ENCODE data around the gene ATP6AP1. TPM values are rescaled to one million over a fixed set of nuclear protein-coding genes. Genes with fewer than 3 reads are reported as not detected.

ATP6AP1 gene
- total and polyA plus RNA-seq, 10 of the 15 experiments (the other 5 are each of a cell fraction or from before 2014, with no cell fraction given), result 4.5 to 56.4 (median 32.0) TPM

DNA sequence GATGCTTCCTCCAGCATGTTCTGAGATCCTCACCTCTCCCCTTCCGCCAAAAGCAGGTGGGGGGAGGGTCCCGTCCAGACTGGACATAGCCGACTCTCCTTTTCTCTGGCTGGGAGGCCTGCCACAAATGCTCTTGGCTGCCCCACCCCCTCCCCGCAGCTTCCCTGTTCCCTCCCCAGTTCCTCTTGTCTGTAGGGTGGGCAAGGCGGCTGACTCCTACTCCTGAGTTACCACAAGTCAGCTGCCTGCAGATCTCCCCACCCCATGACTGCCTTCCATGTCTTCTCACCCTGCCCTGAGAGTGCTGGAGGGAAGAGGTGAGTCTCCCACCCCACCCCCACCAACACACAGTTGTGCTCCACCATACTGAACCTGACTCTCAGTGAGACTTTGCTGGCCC is 2.9 kb downstream of the ATP6AP1 start (continued):
- TF ChIP-seq KLF5 (IDR thresholded peaks at IDR 0.05; ENCODE audit: partially characterized antibody) (no peak), NRF1 (conservative IDR thresholded peaks at IDR 0.05; ENCODE audit: low read depth, low read length) (no peak), NFIC (IDR thresholded peaks at IDR 0.05; ENCODE audit: low read depth, low read length) (no peak), ZZZ3 (IDR thresholded peaks at IDR 0.05; ENCODE audit: control insufficient read depth, insufficient read length, low read depth) (no peak), TCF3 (IDR thresholded peaks at IDR 0.05; ENCODE audit: borderline replicate concordance, insufficient read depth, low read depth, low read length) (no peak), CHD2 (IDR thresholded peaks at IDR 0.05; ENCODE audit: borderline replicate concordance, low read depth, low read length) (no peak), PAX8 (IDR thresholded peaks at IDR 0.05) (no peak), ZNF622 (IDR thresholded peaks at IDR 0.05) (no peak), PAX5 (IDR thresholded peaks at IDR 0.05; ENCODE audit: borderline replicate concordance, low read depth, low read length) (no peak)

DNA sequence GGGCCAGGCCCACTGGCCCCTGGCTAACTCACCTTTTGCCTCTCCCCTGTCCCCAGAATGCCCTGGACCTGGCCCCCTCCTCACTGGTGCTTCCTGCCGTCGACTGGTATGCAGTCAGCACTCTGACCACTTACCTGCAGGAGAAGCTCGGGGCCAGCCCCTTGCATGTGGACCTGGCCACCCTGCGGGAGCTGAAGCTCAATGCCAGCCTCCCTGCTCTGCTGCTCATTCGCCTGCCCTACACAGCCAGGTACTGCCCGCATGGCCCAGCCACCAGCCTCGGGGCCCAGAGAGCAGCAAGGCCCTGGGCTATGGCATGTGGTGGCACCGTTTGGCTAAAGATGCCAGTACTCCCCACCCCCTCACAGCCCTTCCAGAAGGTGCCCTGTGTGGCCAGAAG is 3.7 kb downstream of the ATP6AP1 start:
- POLR2A ChIA-PET, result no interaction called here
- in situ Hi-C loops (cut with MboI), result no loop called here
- BruUV-seq (replicated peaks), result no TSS peak
- TF ChIP-seq MTA2 (IDR thresholded peaks at IDR 0.05; ENCODE audit: low read depth), result no peak
- TF ChIP-seq GATAD2B (conservative IDR thresholded peaks at IDR 0.05; ENCODE audit: low read depth), result no peak
- TF ChIP-seq JUND (IDR thresholded peaks at IDR 0.05; ENCODE audit: low read depth, low read length), result no peak
- TF ChIP-seq, protein P1, sequence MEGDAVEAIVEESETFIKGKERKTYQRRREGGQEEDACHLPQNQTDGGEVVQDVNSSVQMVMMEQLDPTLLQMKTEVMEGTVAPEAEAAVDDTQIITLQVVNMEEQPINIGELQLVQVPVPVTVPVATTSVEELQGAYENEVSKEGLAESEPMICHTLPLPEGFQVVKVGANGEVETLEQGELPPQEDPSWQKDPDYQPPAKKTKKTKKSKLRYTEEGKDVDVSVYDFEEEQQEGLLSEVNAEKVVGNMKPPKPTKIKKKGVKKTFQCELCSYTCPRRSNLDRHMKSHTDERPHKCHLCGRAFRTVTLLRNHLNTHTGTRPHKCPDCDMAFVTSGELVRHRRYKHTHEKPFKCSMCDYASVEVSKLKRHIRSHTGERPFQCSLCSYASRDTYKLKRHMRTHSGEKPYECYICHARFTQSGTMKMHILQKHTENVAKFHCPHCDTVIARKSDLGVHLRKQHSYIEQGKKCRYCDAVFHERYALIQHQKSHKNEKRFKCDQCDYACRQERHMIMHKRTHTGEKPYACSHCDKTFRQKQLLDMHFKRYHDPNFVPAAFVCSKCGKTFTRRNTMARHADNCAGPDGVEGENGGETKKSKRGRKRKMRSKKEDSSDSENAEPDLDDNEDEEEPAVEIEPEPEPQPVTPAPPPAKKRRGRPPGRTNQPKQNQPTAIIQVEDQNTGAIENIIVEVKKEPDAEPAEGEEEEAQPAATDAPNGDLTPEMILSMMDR (IDR thresholded peaks at IDR 0.05 in 2 of 3, conservative IDR thresholded peaks at IDR 0.05 in 1 of 3; ENCODE audit: control insufficient read depth in 2 of 3, extremely low read depth in 1 of 3, insufficient read depth in 1 of 3, low read depth in 3 of 3, low read length in 3 of 3), result no peak
- TF ChIP-seq, protein P2, sequence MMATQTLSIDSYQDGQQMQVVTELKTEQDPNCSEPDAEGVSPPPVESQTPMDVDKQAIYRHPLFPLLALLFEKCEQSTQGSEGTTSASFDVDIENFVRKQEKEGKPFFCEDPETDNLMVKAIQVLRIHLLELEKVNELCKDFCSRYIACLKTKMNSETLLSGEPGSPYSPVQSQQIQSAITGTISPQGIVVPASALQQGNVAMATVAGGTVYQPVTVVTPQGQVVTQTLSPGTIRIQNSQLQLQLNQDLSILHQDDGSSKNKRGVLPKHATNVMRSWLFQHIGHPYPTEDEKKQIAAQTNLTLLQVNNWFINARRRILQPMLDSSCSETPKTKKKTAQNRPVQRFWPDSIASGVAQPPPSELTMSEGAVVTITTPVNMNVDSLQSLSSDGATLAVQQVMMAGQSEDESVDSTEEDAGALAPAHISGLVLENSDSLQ (IDR thresholded peaks at IDR 0.05), result no peak
- TF ChIP-seq CBX5 (IDR thresholded peaks at IDR 0.05; ENCODE audit: low read depth), result no peak
- no peak for TF ChIP-seq NFYA (IDR thresholded peaks at IDR 0.05; ENCODE audit: borderline replicate concordance, low read depth, low read length)
- no peak for TF ChIP-seq NFIC (IDR thresholded peaks at IDR 0.05; ENCODE audit: low read depth, low read length)
- TF ChIP-seq SMAD1 (IDR thresholded peaks at IDR 0.05; ENCODE audit: low read depth, partially characterized antibody), result no peak
- no peak for TF ChIP-seq EZH2 (IDR thresholded peaks at IDR 0.05; ENCODE audit: borderline replicate concordance, control insufficient read depth, low read depth, low read length)
- no peak for TF ChIP-seq BCL11A (IDR thresholded peaks at IDR 0.05; ENCODE audit: low read depth, low read length)
- TF ChIP-seq NR2C1 (IDR thresholded peaks at IDR 0.05), result no peak
- no peak for TF ChIP-seq EED (IDR thresholded peaks at IDR 0.05; ENCODE audit: low read depth)

More for the DNA sequence above, 3.7 kb downstream of the ATP6AP1 start:
- DNase-seq (ENCODE audit: low read depth, low spot score), result no peak
- H3K9me3 ChIP-seq (replicated peaks; ENCODE audit: control insufficient read depth, insufficient read depth, low read length), result no peaks in the 10 kb centered on the region; the same call in 2 of the 3 replicates
- FAIRE-seq, result no peak
- H3K4me1 ChIP-seq (ENCODE audit: control insufficient read depth, insufficient read depth, low read length), result no peaks in the 10 kb centered on the region
- no peak overlapping the region for H2AFZ ChIP-seq (ENCODE audit: control insufficient read depth, low read depth, low read length)
- ATAC-seq, result no peak
- H3K4me3 ChIP-seq, result no peak overlapping the region
- H4K20me1 ChIP-seq (ENCODE audit: control insufficient read depth, insufficient read depth), result no peaks in the 10 kb centered on the region
- H3K4me2 ChIP-seq (ENCODE audit: control insufficient read depth, insufficient read depth), result no peak overlapping the region
- peaks cover 14% of the 10 kb centered on the region for H3K79me2 ChIP-seq (ENCODE audit: control insufficient read depth, insufficient read depth, low read length)
- ChIA-PET SMC1A (ENCODE audit: uncharacterized antibody, unreplicated experiment) (no interaction called here), CTCF (no interaction called here), RAD21 (ENCODE audit: unreplicated experiment) (no interaction called here)
- H3K27ac ChIP-seq (ENCODE audit: control insufficient read depth, insufficient read depth), result no peak overlapping the region
- H3K36me3 ChIP-seq (ENCODE audit: control insufficient read depth in 2 of 2, insufficient read depth in 2 of 2, low read length in 1 of 2), result peaks cover 0 to 2% of the 10 kb centered on the region in 2 experiments; a peak in 1 of 4 replicates
- H3K9ac ChIP-seq (ENCODE audit: control insufficient read depth, insufficient read depth, low read length), result no peak overlapping the region
- intact Hi-C loops (cut with micrococcal nuclease; ENCODE audit: unreplicated experiment), result no loop called here
- 65% methylated on average over 8 of the region's 8 CpGs for WGBS (ENCODE audit: insufficient coverage, insufficient replicate concordance, low lambda C conversion rate, missing lambda C conversion rate)
- H3K27me3 ChIP-seq (replicated peaks in 1 of 2; ENCODE audit: control insufficient read depth in 2 of 2, insufficient read depth in 2 of 2, low read length in 1 of 2), result no peaks in the 10 kb centered on the region

Measured in GM12878 (cell line).